Measurements from ENCODE around the gene MFAP5.

GRCh38 chr12:8642775-8643174 lies 19.9 kb downstream of the MFAP5 start:
- no peak for TF ChIP-seq BACH2 (CRISPR knock-in tag; IDR thresholded peaks at IDR 0.05; ENCODE audit: borderline replicate concordance)
- TF ChIP-seq PATZ1 (CRISPR knock-in tag; IDR thresholded peaks at IDR 0.05; ENCODE audit: borderline replicate concordance), result no peak
- no peak for TF ChIP-seq CREB5 (CRISPR knock-in tag; IDR thresholded peaks at IDR 0.05; ENCODE audit: low read depth)
- TF ChIP-seq POU6F1 (CRISPR knock-in tag; IDR thresholded peaks at IDR 0.05; ENCODE audit: borderline replicate concordance, low read depth), result no peak
- no peak for TF ChIP-seq CSRNP3 (CRISPR knock-in tag; IDR thresholded peaks at IDR 0.05)
- TF ChIP-seq CSDC2 (CRISPR knock-in tag; IDR thresholded peaks at IDR 0.05), result no peak
- no peak for TF ChIP-seq ZNF8 (CRISPR knock-in tag; IDR thresholded peaks at IDR 0.05)
- no peak for TF ChIP-seq PPARA (CRISPR knock-in tag; IDR thresholded peaks at IDR 0.05; ENCODE audit: borderline replicate concordance)
- TF ChIP-seq ZFP3 (CRISPR knock-in tag; IDR thresholded peaks at IDR 0.05), result no peak
- no peak for TF ChIP-seq ARNTL (CRISPR knock-in tag; IDR thresholded peaks at IDR 0.05; ENCODE audit: borderline replicate concordance, low read depth)
- no peak for TF ChIP-seq ISL1 (CRISPR knock-in tag; IDR thresholded peaks at IDR 0.05)
- TF ChIP-seq SNAI2 (CRISPR knock-in tag; IDR thresholded peaks at IDR 0.05), result no peak

All from SK-N-SH treated with all-trans-retinoic acid at 6 μM for 48 hours (cell line).